NCI-H460 (cell line): ENCODE results near the gene NIT1. TPM values are rescaled to one million over a fixed set of nuclear protein-coding genes. Genes with fewer than 3 reads are reported as not detected.

Experiments used
- small RNA-seq, 2 experiments: library from RNA; depleted of rRNA; stranded (forward); fragments of <200 nt; gene quantifications; one replicate each; pipeline ENCODE3, GENCODE V24; 2014
- total RNA-seq: library from RNA; depleted of rRNA; stranded (reverse); fragments of >200 nt; shearing (Covaris generic); gene quantifications from 2 replicates; pipeline ENCODE4 v1.2.3, GENCODE V29; 2014; rRNA removed

The NIT1 gene
- total RNA-seq, 1 experiment from 2014 or later = 60.6 TPM

Small RNA genes within 50 kb of the gene (small RNA-seq; reads per million reads assigned to genes)
- gene RF01225 = 0 reads per million in 2 experiments

Other genes with a start within 250 kb of the NIT1 start
- not detected in 2 replicates for gene ITLN1, start 232.9 kb upstream of the NIT1 start, total RNA-seq
- not detected in 2 replicates for gene ITLN2, start 163.3 kb upstream of the NIT1 start, total RNA-seq
- 20.7 and 23.7 TPM in 2 replicates for gene F11R, start 97.0 kb upstream of the NIT1 start, total RNA-seq
- 29.8 and 37.6 TPM in 2 replicates for gene TSTD1, start 79.1 kb upstream of the NIT1 start, total RNA-seq
- gene USF1, start 72.1 kb upstream of the NIT1 start, total RNA-seq = 49.2 and 51.2 TPM in 2 replicates
- 0.45 TPM in 1 of 2 replicates, not detected in the other for gene ARHGAP30, start 48.2 kb upstream of the NIT1 start, total RNA-seq
- gene NECTIN4, start 28.5 kb upstream of the NIT1 start, total RNA-seq = 0.55 and 1.0 TPM in 2 replicates
- gene KLHDC9, start 19.7 kb upstream of the NIT1 start, total RNA-seq = 3.6 and 5.3 TPM in 2 replicates
- gene PFDN2, start 68 bp upstream of the NIT1 start, total RNA-seq = 186 and 200 TPM in 2 replicates
- gene DEDD, start 14.6 kb downstream of the NIT1 start, total RNA-seq = 34.2 and 36.2 TPM in 2 replicates
- 124 and 143 TPM in 2 replicates for gene UFC1, start 35.9 kb downstream of the NIT1 start, total RNA-seq
- 17.7 and 18.8 TPM in 2 replicates for gene USP21, start 41.4 kb downstream of the NIT1 start, total RNA-seq
- 27.1 and 27.3 TPM in 2 replicates for gene PPOX, start 48.3 kb downstream of the NIT1 start, total RNA-seq
- 68.2 and 73.4 TPM in 2 replicates for gene B4GALT3, start 59.4 kb downstream of the NIT1 start, total RNA-seq
- under 0.01 and 0.14 TPM in 2 replicates for gene ADAMTS4, start 80.9 kb downstream of the NIT1 start, total RNA-seq
- gene NDUFS2, start 84.3 kb downstream of the NIT1 start, total RNA-seq = 161 and 175 TPM in 2 replicates
- gene FCER1G, start 97.2 kb downstream of the NIT1 start, total RNA-seq = not detected in 2 replicates
- gene APOA2, start 105.5 kb downstream of the NIT1 start, total RNA-seq = not detected in 2 replicates
- 8.3 and 9.1 TPM in 2 replicates for gene TOMM40L, start 108.0 kb downstream of the NIT1 start, total RNA-seq
- not detected in 2 replicates for gene NR1I3, start 120.1 kb downstream of the NIT1 start, total RNA-seq
- not detected in 2 replicates for gene PCP4L1, start 140.6 kb downstream of the NIT1 start, total RNA-seq
- gene MPZ, start 191.9 kb downstream of the NIT1 start, total RNA-seq = 54.3 and 54.9 TPM in 2 replicates
- 67.9 and 70.4 TPM in 2 replicates for gene SDHC, start 196.3 kb downstream of the NIT1 start, total RNA-seq
- not detected in 2 replicates for gene CFAP126, start 249.8 kb downstream of the NIT1 start, total RNA-seq